Measurements from ENCODE around the gene BRME1. TPM values are rescaled to one million over a fixed set of nuclear protein-coding genes. Genes with fewer than 3 reads are reported as not detected.

BRME1 gene
- total RNA-seq = 0.65 and 0.99 TPM in 2 replicates

DNA sequence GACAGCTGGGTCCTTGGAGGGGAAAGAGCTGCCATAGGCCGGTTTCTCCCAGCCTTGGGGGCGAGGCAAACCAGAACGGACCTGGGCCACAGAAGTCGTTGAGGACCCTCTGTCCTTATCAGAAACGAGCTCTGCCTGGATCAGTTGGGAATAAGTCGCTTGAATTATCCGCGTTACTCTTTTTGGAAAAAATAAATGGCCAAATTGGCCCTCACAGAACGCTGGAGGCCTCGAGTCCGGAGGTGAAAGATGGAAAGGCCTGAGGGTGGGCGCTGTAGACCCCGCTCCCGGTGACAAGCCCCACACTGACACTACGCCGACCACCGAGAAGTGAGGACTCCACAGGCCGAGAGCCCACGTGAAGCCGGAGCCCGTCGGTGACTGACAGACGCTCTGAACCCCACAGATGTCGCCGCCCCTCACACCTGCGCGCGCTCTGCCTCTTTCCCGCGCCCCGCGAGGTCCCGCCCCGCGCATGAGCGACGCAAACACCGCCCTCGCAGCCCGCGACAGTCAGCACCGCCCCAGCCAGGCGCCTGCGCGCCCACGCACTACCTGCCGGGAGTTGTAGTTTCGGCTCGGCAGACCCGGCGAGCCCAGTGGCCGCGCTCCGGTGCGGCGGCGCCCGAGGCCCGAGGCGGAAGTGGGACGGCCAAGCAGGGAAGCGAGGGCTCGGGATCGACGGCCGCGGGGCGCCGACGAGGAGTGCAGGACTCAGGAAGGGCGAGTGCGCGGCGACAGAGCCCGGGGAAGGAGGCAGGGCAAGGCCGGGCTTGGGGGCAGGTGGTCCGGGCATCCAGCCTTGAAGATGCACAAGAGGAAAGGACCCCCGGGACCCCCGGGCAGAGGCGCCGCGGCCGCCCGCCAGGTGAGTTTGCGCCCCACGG lies at the start of gene BRME1, which contains the start of gene CC2D1A:
Gene BRME1 (minus strand): TSS at position 484 of the 887 bp plus-strand sequence. CDS start 1,225 bp downstream, outside the sequence.
Gene CC2D1A (plus strand): TSS at position 568 of the 887 bp plus-strand sequence. CDS start 241 bp downstream, at position 809.

GRCh38 chr19:13952154-13952930 lies 46.4 kb upstream of the BRME1 start, which contains the start of gene DCAF15:
Gene DCAF15, plus strand, starts transcription at chr19:13952509. Its CDS starts 4 bp downstream, at chr19:13952513.

GRCh38 chr19:13938301-13939064 lies 32.6 kb upstream of the BRME1 start, which contains the start of gene PODNL1:
Gene PODNL1, minus strand, starts transcription at chr19:13938417. Its CDS starts 236 bp downstream, at chr19:13938181.

GRCh38 chr19:13876834-13877233 lies 29.1 kb downstream of the BRME1 start, which contains the start of gene NANOS3:
Gene NANOS3, plus strand, starts transcription at chr19:13877134. Its CDS starts 115 bp downstream, at chr19:13877249.

Other genes starting within 250 kb of the BRME1 start
- gene MRI1, start 141.6 kb downstream of the BRME1 start, total RNA-seq = 35.8 and 38.9 TPM in 2 replicates
- gene C19orf53, start 131.7 kb downstream of the BRME1 start, total RNA-seq = 46.9 and 58.9 TPM in 2 replicates
- 8.0 and 19.4 TPM in 2 replicates for gene ZSWIM4, start 110.7 kb downstream of the BRME1 start, total RNA-seq
- gene NANOS3, start 29.0 kb downstream of the BRME1 start, total RNA-seq = 0.33 TPM in 1 of 2 replicates, not detected in the other
- gene CC2D1A, start 84 bp upstream of the BRME1 start, total RNA-seq = 12.2 and 15.5 TPM in 2 replicates
- 3.2 and 5.9 TPM in 2 replicates for gene PODNL1, start 32.3 kb upstream of the BRME1 start, total RNA-seq
- gene DCAF15, start 46.4 kb upstream of the BRME1 start, total RNA-seq = 7.0 and 10.0 TPM in 2 replicates
- gene RFX1, start 100.2 kb upstream of the BRME1 start, total RNA-seq = 6.6 and 8.0 TPM in 2 replicates
- gene RLN3, start 122.0 kb upstream of the BRME1 start, total RNA-seq = not detected in 2 replicates
- 1.7 and 6.8 TPM in 2 replicates for gene IL27RA, start 125.6 kb upstream of the BRME1 start, total RNA-seq
- gene PALM3, start 156.0 kb upstream of the BRME1 start, total RNA-seq = 0.07 and 0.46 TPM in 2 replicates
- gene MISP3, start 166.7 kb upstream of the BRME1 start, total RNA-seq = 0.89 and 1.6 TPM in 2 replicates
- not detected in 2 replicates for gene C19orf67, start 179.7 kb upstream of the BRME1 start, total RNA-seq
- 22.2 and 38.2 TPM in 2 replicates for gene SAMD1, start 184.6 kb upstream of the BRME1 start, total RNA-seq
- gene PRKACA, start 211.6 kb upstream of the BRME1 start, total RNA-seq = 85.1 and 89.7 TPM in 2 replicates
- gene ASF1B, start 230.5 kb upstream of the BRME1 start, total RNA-seq = 2.0 and 2.8 TPM in 2 replicates